Measurements from ENCODE around the gene TRIM17.

TRIM17 gene

GRCh38 chr1:228367798-228368791 is 48.6 kb downstream of the TRIM17 start:
- DNase-seq (ENCODE audit: low read depth, low spot score), result no peak

- no peak for DNase-seq (ENCODE audit: low read depth, low spot score)
These were observed 49.6 kb downstream of the TRIM17 start for GRCh38 chr1:228366866-228367741.

- no peak for DNase-seq (ENCODE audit: low read depth, low spot score)
These were observed 50.4 kb downstream of the TRIM17 start for GRCh38 chr1:228366062-228366865.

GRCh38 chr1:228365271-228366061 is 51.2 kb downstream of the TRIM17 start:
- no peak for DNase-seq (ENCODE audit: low read depth, low spot score)

GRCh38 chr1:228364706-228365213 is 51.9 kb downstream of the TRIM17 start:
- no peak for DNase-seq (ENCODE audit: low read depth, low spot score)

GRCh38 chr1:228364068-228364705 is 52.5 kb downstream of the TRIM17 start:
- DNase-seq (ENCODE audit: low read depth, low spot score), result no peak

GRCh38 chr1:228363686-228364067 is 53.0 kb downstream of the TRIM17 start:
- DNase-seq (ENCODE audit: low read depth, low spot score), result no peak

GRCh38 chr1:228362884-228363450 is 53.7 kb downstream of the TRIM17 start:
- no peak for DNase-seq (ENCODE audit: low read depth, low spot score)

GRCh38 chr1:228362141-228362883 is 54.3 kb downstream of the TRIM17 start:
- DNase-seq (ENCODE audit: low read depth, low spot score), result no peak

GRCh38 chr1:228361314-228362140 is 55.1 kb downstream of the TRIM17 start:
- DNase-seq (ENCODE audit: low read depth, low spot score), result no peak

- no peak for DNase-seq (ENCODE audit: low read depth, low spot score)
These were observed 55.9 kb downstream of the TRIM17 start for GRCh38 chr1:228360533-228361313.

- DNase-seq (ENCODE audit: low read depth, low spot score), result no peak
These were observed 56.8 kb downstream of the TRIM17 start for GRCh38 chr1:228359613-228360532.

GRCh38 chr1:228358764-228359612 is 57.7 kb downstream of the TRIM17 start:
- no peak for DNase-seq (ENCODE audit: low read depth, low spot score)

GRCh38 chr1:228358039-228358763 is 58.5 kb downstream of the TRIM17 start:
- DNase-seq (ENCODE audit: low read depth, low spot score), result no peak

Measured in brain pericyte (primary cell).